ENCODE results near the gene SLC2A3. TPM values are rescaled to one million over a fixed set of nuclear protein-coding genes. Genes with fewer than 3 reads are reported as not detected.
"Not testable (repeated sequence)": the region's sequence is repeated elsewhere in the genome, so short reads cannot be mapped to it uniquely, and the experiment has no call there.

SLC2A3 gene
- total RNA-seq, 1 experiment from 2014 or later, result 717 TPM

DNA sequence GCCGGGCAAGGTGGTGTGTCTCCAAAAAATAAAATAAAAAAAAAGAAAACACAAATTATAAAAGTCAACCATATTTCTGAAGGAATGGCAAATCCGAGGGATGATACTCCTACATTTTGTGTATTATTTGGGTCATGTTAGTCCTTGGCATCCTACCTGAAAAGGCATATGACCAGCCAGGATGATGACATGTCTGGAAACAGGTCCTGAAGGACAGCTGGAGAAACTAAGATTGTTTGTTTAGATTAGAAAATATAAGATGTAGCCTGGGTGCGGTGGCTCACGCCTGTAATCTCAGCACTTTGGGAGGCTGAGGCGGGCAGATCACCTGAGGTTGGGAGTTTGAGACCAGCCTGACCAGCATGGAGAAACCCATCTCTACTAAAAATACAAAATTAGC is 48.9 kb upstream of the SLC2A3 start (continued):
- TF ChIP-seq, protein P1, sequence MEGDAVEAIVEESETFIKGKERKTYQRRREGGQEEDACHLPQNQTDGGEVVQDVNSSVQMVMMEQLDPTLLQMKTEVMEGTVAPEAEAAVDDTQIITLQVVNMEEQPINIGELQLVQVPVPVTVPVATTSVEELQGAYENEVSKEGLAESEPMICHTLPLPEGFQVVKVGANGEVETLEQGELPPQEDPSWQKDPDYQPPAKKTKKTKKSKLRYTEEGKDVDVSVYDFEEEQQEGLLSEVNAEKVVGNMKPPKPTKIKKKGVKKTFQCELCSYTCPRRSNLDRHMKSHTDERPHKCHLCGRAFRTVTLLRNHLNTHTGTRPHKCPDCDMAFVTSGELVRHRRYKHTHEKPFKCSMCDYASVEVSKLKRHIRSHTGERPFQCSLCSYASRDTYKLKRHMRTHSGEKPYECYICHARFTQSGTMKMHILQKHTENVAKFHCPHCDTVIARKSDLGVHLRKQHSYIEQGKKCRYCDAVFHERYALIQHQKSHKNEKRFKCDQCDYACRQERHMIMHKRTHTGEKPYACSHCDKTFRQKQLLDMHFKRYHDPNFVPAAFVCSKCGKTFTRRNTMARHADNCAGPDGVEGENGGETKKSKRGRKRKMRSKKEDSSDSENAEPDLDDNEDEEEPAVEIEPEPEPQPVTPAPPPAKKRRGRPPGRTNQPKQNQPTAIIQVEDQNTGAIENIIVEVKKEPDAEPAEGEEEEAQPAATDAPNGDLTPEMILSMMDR (IDR thresholded peaks at IDR 0.05), result no peak
- TF ChIP-seq PRRX2 (CRISPR knock-in tag; IDR thresholded peaks at IDR 0.05) (no peak), FOXP1 (CRISPR knock-in tag; IDR thresholded peaks at IDR 0.05; ENCODE audit: borderline replicate concordance) (no peak)
- TF ChIP-seq, protein P2, sequence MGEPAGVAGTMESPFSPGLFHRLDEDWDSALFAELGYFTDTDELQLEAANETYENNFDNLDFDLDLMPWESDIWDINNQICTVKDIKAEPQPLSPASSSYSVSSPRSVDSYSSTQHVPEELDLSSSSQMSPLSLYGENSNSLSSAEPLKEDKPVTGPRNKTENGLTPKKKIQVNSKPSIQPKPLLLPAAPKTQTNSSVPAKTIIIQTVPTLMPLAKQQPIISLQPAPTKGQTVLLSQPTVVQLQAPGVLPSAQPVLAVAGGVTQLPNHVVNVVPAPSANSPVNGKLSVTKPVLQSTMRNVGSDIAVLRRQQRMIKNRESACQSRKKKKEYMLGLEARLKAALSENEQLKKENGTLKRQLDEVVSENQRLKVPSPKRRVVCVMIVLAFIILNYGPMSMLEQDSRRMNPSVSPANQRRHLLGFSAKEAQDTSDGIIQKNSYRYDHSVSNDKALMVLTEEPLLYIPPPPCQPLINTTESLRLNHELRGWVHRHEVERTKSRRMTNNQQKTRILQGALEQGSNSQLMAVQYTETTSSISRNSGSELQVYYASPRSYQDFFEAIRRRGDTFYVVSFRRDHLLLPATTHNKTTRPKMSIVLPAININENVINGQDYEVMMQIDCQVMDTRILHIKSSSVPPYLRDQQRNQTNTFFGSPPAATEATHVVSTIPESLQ (CRISPR knock-in tag; IDR thresholded peaks at IDR 0.05), result no peak

DNA sequence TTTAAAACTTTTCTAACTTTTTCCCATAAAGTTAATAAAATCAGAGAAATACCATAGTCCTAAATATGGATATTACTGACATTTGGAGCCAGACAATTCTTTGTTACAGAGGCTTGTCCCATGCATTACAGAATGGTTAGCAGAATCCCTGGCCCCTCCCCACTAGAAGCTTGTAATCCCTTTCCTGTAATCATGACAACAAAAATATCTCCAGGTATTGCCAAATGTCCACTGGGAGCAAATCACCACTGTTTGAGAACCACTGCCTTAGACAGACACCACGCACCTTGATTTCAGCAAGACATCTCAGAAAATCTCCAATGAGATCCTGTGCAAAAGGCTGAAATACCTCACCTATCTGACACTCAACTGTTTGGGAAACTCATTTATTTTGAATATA is 47.5 kb upstream of the SLC2A3 start:
- H3K4me3 Mint-ChIP-seq; H3K9me3 Mint-ChIP-seq; H3K27me3 Mint-ChIP-seq (ENCODE audit: low read depth); DNase-seq (ENCODE audit: low spot score); POLR2A ChIA-PET; ATAC-seq; H3K36me3 Mint-ChIP-seq: not testable (repeated sequence)
- Mint-ChIP-seq H3K27ac (peak overlapping the region; percentile 42), H3K4me1 (peaks cover 21% of the 10 kb centered on the region)
- CTCF ChIA-PET, result interaction anchor here (0.6 to 2.8 kb wide), 3 partner anchors 47 to 50 kb away, joined by 3 to 11 read pairs (median 5); no protein-coding TSS in a partner anchor

DNA sequence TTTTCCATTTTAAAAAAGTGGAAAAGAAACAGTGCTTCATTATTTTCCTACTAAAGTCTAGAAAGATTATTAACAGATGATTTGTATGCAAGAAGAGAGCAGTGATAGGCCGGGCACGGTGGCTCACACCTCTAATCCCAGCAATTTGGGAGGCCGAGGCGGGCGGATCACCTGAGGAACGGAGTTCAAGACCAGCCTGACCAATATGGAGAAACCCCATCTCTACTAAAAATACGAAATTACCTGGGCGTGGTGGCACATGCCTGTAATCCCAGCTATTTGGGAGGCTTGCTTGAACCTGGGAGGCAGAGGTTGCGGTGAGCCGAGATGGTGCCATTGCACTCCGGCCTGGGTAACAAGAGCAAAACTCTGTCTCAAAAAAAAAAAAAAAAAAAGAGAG is 47.0 kb upstream of the SLC2A3 start:
- POLR2A ChIA-PET; H3K4me3 Mint-ChIP-seq; ATAC-seq; H3K27me3 Mint-ChIP-seq (ENCODE audit: low read depth); H3K36me3 Mint-ChIP-seq; H3K9me3 Mint-ChIP-seq; H3K27ac Mint-ChIP-seq; DNase-seq (ENCODE audit: low spot score): not testable (repeated sequence)
- CTCF ChIA-PET, result interaction anchor here (2.8 kb wide), 1 partner anchor 50 kb away, joined by 11 read pairs; no protein-coding TSS in a partner anchor
- peaks cover 24% of the 10 kb centered on the region for H3K4me1 Mint-ChIP-seq

DNA sequence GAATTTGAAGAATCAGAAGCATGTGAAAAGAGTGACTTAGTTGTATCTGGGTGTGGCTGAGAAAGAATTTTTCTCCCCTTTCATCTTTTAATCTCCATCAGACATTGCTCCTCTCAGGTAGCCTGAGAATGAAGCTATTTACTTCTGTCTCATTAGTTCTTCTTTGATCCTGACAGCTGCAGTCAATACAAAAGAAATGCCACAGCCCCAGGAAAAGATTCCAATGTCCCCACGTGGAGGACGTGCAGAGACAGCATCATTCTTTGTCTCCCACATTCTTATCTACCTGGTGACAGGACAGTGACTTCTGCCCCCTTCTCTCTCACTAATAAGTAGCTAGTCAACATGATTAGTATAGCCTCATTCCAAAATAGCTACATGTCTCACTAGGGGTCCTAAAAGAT is 46.3 kb upstream of the SLC2A3 start:
- CTCF ChIA-PET, result interaction anchor here (2.8 kb wide), 1 partner anchor 49 kb away, joined by 11 read pairs; no protein-coding TSS in a partner anchor
- DNase-seq (ENCODE audit: low spot score); POLR2A ChIA-PET; H3K27me3 Mint-ChIP-seq (ENCODE audit: low read depth); H3K4me3 Mint-ChIP-seq; H3K9me3 Mint-ChIP-seq; H3K36me3 Mint-ChIP-seq: not testable (repeated sequence)
- 0 out of 2 replicates have a peak, but pooled peaks have one; percentile 24 for ATAC-seq
- H3K4me1 Mint-ChIP-seq, result peaks cover 26% of the 10 kb centered on the region
- peak overlapping the region; percentile 14 for H3K27ac Mint-ChIP-seq

DNA sequence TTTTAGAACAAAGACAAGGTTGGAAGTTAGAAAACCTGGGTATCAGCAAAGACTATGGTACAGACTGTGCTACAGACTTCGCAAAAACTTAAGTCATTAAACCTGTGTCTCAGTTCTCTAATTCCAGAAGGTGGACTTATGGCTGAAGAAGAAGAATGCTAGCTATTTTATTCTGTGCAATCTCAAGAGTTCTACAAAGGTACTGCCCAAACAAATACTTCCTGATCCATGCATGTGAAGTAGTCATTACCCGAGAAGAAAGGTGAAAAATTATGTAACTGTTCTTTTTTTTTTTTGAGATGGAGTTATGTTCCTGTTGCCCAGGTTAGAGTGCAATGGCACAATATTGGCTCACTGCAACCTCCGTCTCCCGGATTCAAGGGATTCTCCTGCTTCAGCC is 45.5 kb upstream of the SLC2A3 start:
- Mint-ChIP-seq H3K27me3 (ENCODE audit: low read depth) (no peaks in the 10 kb centered on the region), H3K27ac (peak overlapping the region; percentile 74; the same call in 1 of the 2 replicates), H3K4me1 (peaks cover 35% of the 10 kb centered on the region), H3K4me3 (no peak overlapping the region), H3K36me3 (peaks cover 5% of the 10 kb centered on the region), H3K9me3 (peaks cover 4% of the 10 kb centered on the region; the same call in 1 of the 2 replicates)
- POLR2A ChIA-PET, result no interaction called here
- CTCF ChIA-PET, result interaction anchor here (2.8 kb wide), 1 partner anchor 48 kb away, joined by 11 read pairs; no protein-coding TSS in a partner anchor
- ATAC-seq (no peak), DNase-seq (ENCODE audit: low spot score) (no peak)
- TF ChIP-seq, protein P3, sequence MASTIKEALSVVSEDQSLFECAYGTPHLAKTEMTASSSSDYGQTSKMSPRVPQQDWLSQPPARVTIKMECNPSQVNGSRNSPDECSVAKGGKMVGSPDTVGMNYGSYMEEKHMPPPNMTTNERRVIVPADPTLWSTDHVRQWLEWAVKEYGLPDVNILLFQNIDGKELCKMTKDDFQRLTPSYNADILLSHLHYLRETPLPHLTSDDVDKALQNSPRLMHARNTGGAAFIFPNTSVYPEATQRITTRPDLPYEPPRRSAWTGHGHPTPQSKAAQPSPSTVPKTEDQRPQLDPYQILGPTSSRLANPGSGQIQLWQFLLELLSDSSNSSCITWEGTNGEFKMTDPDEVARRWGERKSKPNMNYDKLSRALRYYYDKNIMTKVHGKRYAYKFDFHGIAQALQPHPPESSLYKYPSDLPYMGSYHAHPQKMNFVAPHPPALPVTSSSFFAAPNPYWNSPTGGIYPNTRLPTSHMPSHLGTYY (CRISPR knock-in tag; IDR thresholded peaks at IDR 0.05), result no peak
- TF ChIP-seq, protein P4, sequence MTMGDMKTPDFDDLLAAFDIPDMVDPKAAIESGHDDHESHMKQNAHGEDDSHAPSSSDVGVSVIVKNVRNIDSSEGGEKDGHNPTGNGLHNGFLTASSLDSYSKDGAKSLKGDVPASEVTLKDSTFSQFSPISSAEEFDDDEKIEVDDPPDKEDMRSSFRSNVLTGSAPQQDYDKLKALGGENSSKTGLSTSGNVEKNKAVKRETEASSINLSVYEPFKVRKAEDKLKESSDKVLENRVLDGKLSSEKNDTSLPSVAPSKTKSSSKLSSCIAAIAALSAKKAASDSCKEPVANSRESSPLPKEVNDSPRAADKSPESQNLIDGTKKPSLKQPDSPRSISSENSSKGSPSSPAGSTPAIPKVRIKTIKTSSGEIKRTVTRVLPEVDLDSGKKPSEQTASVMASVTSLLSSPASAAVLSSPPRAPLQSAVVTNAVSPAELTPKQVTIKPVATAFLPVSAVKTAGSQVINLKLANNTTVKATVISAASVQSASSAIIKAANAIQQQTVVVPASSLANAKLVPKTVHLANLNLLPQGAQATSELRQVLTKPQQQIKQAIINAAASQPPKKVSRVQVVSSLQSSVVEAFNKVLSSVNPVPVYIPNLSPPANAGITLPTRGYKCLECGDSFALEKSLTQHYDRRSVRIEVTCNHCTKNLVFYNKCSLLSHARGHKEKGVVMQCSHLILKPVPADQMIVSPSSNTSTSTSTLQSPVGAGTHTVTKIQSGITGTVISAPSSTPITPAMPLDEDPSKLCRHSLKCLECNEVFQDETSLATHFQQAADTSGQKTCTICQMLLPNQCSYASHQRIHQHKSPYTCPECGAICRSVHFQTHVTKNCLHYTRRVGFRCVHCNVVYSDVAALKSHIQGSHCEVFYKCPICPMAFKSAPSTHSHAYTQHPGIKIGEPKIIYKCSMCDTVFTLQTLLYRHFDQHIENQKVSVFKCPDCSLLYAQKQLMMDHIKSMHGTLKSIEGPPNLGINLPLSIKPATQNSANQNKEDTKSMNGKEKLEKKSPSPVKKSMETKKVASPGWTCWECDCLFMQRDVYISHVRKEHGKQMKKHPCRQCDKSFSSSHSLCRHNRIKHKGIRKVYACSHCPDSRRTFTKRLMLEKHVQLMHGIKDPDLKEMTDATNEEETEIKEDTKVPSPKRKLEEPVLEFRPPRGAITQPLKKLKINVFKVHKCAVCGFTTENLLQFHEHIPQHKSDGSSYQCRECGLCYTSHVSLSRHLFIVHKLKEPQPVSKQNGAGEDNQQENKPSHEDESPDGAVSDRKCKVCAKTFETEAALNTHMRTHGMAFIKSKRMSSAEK (CRISPR knock-in tag; IDR thresholded peaks at IDR 0.05; ENCODE audit: borderline replicate concordance), result no peak
- TF ChIP-seq ZNF138 (CRISPR knock-in tag; conservative IDR thresholded peaks at IDR 0.05) (no peak), ZNF416 (CRISPR knock-in tag; IDR thresholded peaks at IDR 0.05) (no peak), CBFB (CRISPR knock-in tag; IDR thresholded peaks at IDR 0.05; ENCODE audit: low read depth) (no peak), CREM (CRISPR knock-in tag; IDR thresholded peaks at IDR 0.05) (no peak), EMX1 (CRISPR knock-in tag; IDR thresholded peaks at IDR 0.05) (no peak)
- TF ChIP-seq, protein P5, sequence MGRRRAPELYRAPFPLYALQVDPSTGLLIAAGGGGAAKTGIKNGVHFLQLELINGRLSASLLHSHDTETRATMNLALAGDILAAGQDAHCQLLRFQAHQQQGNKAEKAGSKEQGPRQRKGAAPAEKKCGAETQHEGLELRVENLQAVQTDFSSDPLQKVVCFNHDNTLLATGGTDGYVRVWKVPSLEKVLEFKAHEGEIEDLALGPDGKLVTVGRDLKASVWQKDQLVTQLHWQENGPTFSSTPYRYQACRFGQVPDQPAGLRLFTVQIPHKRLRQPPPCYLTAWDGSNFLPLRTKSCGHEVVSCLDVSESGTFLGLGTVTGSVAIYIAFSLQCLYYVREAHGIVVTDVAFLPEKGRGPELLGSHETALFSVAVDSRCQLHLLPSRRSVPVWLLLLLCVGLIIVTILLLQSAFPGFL (CRISPR knock-in tag; IDR thresholded peaks at IDR 0.05; ENCODE audit: borderline replicate concordance), result no peak
- TF ChIP-seq, protein P6, sequence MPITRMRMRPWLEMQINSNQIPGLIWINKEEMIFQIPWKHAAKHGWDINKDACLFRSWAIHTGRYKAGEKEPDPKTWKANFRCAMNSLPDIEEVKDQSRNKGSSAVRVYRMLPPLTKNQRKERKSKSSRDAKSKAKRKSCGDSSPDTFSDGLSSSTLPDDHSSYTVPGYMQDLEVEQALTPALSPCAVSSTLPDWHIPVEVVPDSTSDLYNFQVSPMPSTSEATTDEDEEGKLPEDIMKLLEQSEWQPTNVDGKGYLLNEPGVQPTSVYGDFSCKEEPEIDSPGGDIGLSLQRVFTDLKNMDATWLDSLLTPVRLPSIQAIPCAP (CRISPR knock-in tag; IDR thresholded peaks at IDR 0.05), result no peak
- TF ChIP-seq, protein P7, sequence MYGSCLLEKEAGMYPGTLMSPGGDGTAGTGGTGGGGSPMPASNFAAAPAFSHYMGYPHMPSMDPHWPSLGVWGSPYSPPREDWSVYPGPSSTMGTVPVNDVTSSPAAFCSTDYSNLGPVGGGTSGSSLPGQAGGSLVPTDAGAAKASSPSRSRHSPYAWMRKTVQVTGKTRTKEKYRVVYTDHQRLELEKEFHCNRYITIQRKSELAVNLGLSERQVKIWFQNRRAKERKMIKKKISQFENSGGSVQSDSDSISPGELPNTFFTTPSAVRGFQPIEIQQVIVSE (CRISPR knock-in tag; IDR thresholded peaks at IDR 0.05; ENCODE audit: borderline replicate concordance), result no peak

All from WTC11 (cell line).